ENCODE measurements around the gene NLGN4X.

The NLGN4X gene

DNA sequence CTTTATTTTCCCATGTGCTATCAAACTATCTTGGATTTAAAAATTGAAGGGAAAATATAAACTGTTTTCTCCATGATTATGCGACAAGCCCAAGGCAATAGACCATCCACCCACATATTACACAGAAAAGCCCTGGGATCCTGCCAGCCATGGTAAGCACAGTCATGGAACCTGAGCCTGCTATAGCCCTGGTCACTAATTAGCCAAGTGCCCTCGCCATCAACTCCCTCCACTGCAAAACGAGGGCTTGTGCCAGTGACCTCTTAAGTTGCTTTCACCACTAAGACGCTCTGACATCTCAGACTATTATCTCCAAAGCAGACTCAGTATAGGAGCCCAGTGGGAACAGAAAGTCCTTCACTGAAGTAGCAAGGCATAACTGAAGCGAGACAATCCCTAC, 69.2 kb downstream of the NLGN4X start:
- no peak overlapping the region for H3K4me3 ChIP-seq (ENCODE audit: extremely low read depth, insufficient read depth, low read length, poor library complexity, severe bottlenecking)
- no peaks in the 10 kb centered on the region for H3K36me3 ChIP-seq (ENCODE audit: control insufficient read depth, insufficient read depth, low read length)
- no peaks in the 10 kb centered on the region for H3K9me3 ChIP-seq (ENCODE audit: control insufficient read depth, low read length)
- no peak overlapping the region for H3K27ac ChIP-seq (ENCODE audit: low read depth, low read length, severe bottlenecking)
- no peaks in the 10 kb centered on the region for H3K4me1 ChIP-seq (ENCODE audit: control insufficient read depth, insufficient read depth, low read length, poor library complexity, severe bottlenecking)
- no CpG with 5 or more reads among the region's 5 CpGs for WGBS, 2 experiments (ENCODE audit: insufficient coverage in 2 of 2)

DNA sequence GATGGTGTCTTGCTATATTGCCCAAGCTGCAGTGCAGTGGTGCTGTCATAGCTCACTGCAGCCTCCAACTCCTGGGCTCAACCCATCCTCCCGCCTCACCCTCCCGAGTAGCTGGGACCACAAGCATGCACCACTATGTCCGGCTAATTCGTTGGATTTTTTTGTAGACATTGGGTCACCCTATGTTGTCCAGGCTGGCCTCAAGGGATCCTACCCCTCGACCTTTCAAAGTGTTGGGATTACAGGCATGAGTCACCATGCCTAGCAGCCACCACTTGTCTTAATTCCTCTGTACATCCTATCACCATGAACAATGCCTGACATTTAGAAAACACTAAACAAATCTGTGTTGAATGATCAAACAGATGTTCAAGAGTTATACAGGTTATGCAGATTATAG, 76.7 kb downstream of the NLGN4X start:
- WGBS, 2 experiments (ENCODE audit: insufficient coverage in 2 of 2): 87 to 94% methylated on average over 4 of the region's 5 CpGs
- H3K4me3 ChIP-seq (ENCODE audit: extremely low read depth, insufficient read depth, low read length, poor library complexity, severe bottlenecking): no peak overlapping the region
- no peaks in the 10 kb centered on the region for H3K36me3 ChIP-seq (ENCODE audit: control insufficient read depth, insufficient read depth, low read length)
- H3K4me1 ChIP-seq (ENCODE audit: control insufficient read depth, insufficient read depth, low read length, poor library complexity, severe bottlenecking): peaks cover 3% of the 10 kb centered on the region
- H3K9me3 ChIP-seq (ENCODE audit: control insufficient read depth, low read length): no peaks in the 10 kb centered on the region
- no peak overlapping the region for H3K27ac ChIP-seq (ENCODE audit: low read depth, low read length, severe bottlenecking)

DNA sequence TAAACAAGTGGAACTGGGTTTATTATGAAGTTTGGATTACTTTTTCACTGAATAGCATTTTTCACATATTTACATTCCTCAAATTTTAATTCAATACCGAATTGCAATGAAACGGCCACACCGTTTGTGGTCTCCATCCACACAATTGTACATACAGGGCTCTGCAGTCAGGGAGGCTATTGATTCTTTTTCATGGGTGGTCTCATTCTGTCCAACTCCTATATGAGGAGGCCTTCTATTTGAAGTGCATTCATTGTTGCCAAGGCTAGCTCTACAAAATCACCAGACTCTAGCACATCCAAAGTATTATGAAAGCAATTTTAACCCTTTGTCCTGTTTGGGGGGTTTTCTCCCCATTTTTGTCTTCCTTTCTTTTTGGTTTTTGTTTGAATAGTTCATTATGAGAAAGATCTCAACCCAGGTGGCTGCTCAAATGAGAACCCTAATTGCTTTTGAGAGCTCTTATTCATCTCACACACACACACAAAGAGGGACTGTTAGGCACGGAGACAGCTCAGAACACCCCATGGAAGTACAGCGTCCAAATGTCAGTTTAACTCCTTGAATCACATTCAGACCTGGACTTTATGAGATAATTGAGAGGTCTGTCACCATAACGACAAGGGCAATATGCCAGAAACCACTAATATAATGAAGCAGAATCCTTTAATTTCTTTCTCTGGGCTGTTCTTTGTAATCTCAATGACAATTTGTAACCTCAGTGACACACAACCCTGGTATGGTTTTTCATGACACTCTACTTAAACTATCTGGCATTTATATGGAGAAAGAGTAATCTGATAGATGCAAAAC, 79.4 kb downstream of the NLGN4X start:
- Histone ChIP-seq H3K4me3 (ENCODE audit: extremely low read depth, insufficient read depth, low read length, poor library complexity, severe bottlenecking) (no peak overlapping the region), H3K4me1 (ENCODE audit: control insufficient read depth, insufficient read depth, low read length, poor library complexity, severe bottlenecking) (peaks cover 3% of the 10 kb centered on the region), H3K36me3 (ENCODE audit: control insufficient read depth, insufficient read depth, low read length) (no peaks in the 10 kb centered on the region), H3K27ac (ENCODE audit: low read depth, low read length, severe bottlenecking) (no peak overlapping the region), H3K9me3 (ENCODE audit: control insufficient read depth, low read length) (no peaks in the 10 kb centered on the region)
- WGBS, 2 experiments (ENCODE audit: insufficient coverage in 2 of 2): 67% methylated on average over 1 of the region's 6 CpGs; no CpG with 5 or more reads in 1 of the 2 experiments

DNA sequence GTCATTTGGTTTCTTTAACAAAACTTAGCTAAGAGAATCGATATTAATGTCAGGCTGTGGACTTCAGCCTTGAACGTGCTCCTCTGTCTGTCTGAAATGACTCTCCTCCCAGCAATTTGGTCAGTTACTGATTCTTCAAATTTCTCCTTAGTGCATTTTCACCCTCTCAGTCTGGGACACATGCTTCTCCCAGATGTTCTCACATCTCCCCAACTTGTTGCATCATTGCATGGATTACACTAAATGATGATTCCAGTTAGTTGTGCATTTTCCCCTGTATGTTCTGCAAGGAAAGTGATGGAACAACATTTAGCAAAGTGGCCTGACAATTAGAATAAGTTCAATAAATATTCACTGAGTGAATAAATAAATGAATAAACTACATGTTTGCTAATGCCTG, 94.4 kb downstream of the NLGN4X start:
- Histone ChIP-seq H3K4me3 (ENCODE audit: extremely low read depth, insufficient read depth, low read length, poor library complexity, severe bottlenecking) (no peak overlapping the region), H3K27ac (ENCODE audit: low read depth, low read length, severe bottlenecking) (no peak overlapping the region), H3K9me3 (ENCODE audit: control insufficient read depth, low read length) (no peaks in the 10 kb centered on the region), H3K4me1 (ENCODE audit: control insufficient read depth, insufficient read depth, low read length, poor library complexity, severe bottlenecking) (no peaks in the 10 kb centered on the region), H3K36me3 (ENCODE audit: control insufficient read depth, insufficient read depth, low read length) (no peaks in the 10 kb centered on the region)
- 94 to 100% methylated on average over 1 to 2 of the region's 2 CpGs for WGBS, 2 experiments (ENCODE audit: insufficient coverage in 2 of 2)

DNA sequence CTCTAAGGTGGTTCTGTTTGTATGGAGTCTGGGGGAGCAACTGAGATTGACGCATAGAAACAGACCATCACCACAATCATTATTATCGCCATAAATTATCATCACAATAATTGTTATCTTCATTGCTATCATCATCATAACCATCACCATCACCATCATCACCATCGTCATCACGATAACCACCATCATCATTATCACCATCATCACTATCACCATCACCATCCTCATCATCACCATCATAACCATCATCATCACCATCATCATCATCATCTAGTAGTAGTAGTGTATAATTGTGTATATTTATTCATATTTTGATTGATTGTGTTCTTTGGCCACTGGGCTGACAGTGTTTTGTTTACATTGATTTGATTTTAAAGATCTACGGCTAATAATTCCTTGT, 95.7 kb downstream of the NLGN4X start:
- WGBS, 2 experiments (ENCODE audit: insufficient coverage in 2 of 2): 100% methylated on average over 4 of the region's 5 CpGs; no CpG with 5 or more reads in 1 of the 2 experiments

DNA sequence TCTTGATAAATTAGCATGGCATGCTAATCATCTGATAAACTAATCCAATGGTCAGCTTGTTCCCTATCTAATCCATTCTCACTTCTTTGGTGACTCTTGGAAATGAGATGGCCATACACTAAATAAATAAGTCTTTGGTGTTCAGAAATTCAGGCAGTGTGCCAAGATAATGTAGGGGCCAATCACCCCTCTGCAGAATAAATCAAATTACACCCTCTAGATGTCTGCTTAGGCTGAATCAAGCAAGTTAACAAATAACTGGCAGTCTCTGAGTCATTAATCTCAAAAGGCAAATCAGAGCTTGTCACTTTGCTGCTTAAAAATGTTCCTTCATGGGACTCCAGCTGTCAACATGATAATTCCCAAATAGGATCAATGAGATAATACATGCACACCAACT, 97.4 kb downstream of the NLGN4X start:
- Histone ChIP-seq H3K36me3 (ENCODE audit: control insufficient read depth, insufficient read depth, low read length) (no peaks in the 10 kb centered on the region), H3K9me3 (ENCODE audit: control insufficient read depth, low read length) (no peaks in the 10 kb centered on the region), H3K4me1 (ENCODE audit: control insufficient read depth, insufficient read depth, low read length, poor library complexity, severe bottlenecking) (no peaks in the 10 kb centered on the region), H3K27ac (ENCODE audit: low read depth, low read length, severe bottlenecking) (no peak overlapping the region), H3K4me3 (ENCODE audit: extremely low read depth, insufficient read depth, low read length, poor library complexity, severe bottlenecking) (no peak overlapping the region)

More for the DNA sequence above, 95.7 kb downstream of the NLGN4X start:
- Histone ChIP-seq H3K36me3 (ENCODE audit: control insufficient read depth, insufficient read depth, low read length) (no peaks in the 10 kb centered on the region), H3K4me3 (ENCODE audit: extremely low read depth, insufficient read depth, low read length, poor library complexity, severe bottlenecking) (no peak overlapping the region), H3K9me3 (ENCODE audit: control insufficient read depth, low read length) (no peaks in the 10 kb centered on the region), H3K4me1 (ENCODE audit: control insufficient read depth, insufficient read depth, low read length, poor library complexity, severe bottlenecking) (no peaks in the 10 kb centered on the region), H3K27ac (ENCODE audit: low read depth, low read length, severe bottlenecking) (no peak overlapping the region)

DNA sequence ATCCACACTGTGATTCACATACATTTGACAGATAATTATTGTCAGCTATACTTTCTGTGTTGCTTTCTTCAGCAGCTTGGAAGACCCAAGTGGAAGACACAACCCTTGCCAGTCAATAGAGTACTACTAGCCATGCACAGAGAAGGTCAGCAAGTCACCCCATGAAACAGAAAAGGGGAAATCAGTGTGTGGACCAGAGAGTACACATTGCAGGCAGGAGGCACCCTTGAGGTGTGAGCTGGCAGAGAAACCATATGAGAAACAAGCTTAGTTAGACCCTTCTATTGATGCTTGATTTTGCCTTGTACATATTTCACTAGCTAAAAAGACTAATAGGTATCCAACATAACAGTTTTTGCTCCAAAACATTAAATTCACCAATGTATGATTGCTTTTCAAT, 99.5 kb downstream of the NLGN4X start:
- Histone ChIP-seq H3K36me3 (ENCODE audit: control insufficient read depth, insufficient read depth, low read length) (no peaks in the 10 kb centered on the region), H3K4me1 (ENCODE audit: control insufficient read depth, insufficient read depth, low read length, poor library complexity, severe bottlenecking) (no peaks in the 10 kb centered on the region), H3K9me3 (ENCODE audit: control insufficient read depth, low read length) (no peaks in the 10 kb centered on the region), H3K4me3 (ENCODE audit: extremely low read depth, insufficient read depth, low read length, poor library complexity, severe bottlenecking) (no peak overlapping the region), H3K27ac (ENCODE audit: low read depth, low read length, severe bottlenecking) (no peak overlapping the region)

DNA sequence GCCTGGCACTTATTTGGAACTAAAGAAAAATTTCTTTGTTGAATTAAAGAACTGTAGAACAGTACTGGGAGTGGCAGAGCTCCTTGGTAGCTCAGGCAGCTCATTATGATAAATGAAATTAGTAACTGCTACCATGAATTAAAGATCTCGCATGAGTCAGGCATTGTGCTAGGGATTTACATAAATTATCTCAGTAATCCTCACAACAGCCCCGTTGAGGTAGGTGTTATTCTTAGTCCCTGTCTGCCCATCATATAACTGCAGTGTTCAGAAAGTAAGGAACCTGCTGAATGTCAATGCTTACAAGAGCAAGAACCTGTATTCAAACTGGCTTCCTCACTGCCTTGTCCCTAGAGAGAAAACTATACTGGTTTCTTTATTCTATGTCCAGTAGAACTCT, 108.3 kb downstream of the NLGN4X start:
- Histone ChIP-seq H3K4me1 (ENCODE audit: control insufficient read depth, insufficient read depth, low read length, poor library complexity, severe bottlenecking) (no peaks in the 10 kb centered on the region), H3K4me3 (ENCODE audit: extremely low read depth, insufficient read depth, low read length, poor library complexity, severe bottlenecking) (no peak overlapping the region), H3K27ac (ENCODE audit: low read depth, low read length, severe bottlenecking) (no peak overlapping the region), H3K36me3 (ENCODE audit: control insufficient read depth, insufficient read depth, low read length) (no peaks in the 10 kb centered on the region), H3K9me3 (ENCODE audit: control insufficient read depth, low read length) (no peaks in the 10 kb centered on the region)
- WGBS, 2 experiments (ENCODE audit: insufficient coverage in 2 of 2): no CpG with 5 or more reads among the region's 2 CpGs

DNA sequence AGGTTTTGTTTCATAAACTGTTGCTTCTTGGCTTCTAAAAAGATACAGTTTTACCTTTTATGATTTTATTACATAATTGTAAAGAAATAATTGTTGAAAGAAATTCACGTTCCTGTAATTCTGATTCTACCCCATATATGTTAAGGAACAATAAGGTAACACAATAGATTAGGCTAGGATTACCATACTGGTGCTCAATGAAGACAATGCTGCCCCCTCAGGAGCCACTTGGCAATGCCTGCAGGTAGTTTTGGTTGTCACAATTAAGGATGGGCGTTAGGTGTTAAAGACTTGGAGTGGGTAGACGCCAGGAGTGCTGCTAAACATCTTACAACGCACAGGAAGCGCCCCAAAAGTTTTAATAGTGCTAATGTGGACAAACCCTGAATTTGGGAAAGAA, 133.2 kb downstream of the NLGN4X start:
- WGBS, 2 experiments (ENCODE audit: insufficient coverage in 2 of 2): no CpG with 5 or more reads among the region's 5 CpGs
- H3K4me1 ChIP-seq (ENCODE audit: control insufficient read depth, insufficient read depth, low read length, poor library complexity, severe bottlenecking): no peaks in the 10 kb centered on the region
- no peaks in the 10 kb centered on the region for H3K36me3 ChIP-seq (ENCODE audit: control insufficient read depth, insufficient read depth, low read length)
- no peak overlapping the region for H3K27ac ChIP-seq (ENCODE audit: low read depth, low read length, severe bottlenecking)
- no peaks in the 10 kb centered on the region for H3K9me3 ChIP-seq (ENCODE audit: control insufficient read depth, low read length)
- H3K4me3 ChIP-seq (ENCODE audit: extremely low read depth, insufficient read depth, low read length, poor library complexity, severe bottlenecking): no peak overlapping the region

DNA sequence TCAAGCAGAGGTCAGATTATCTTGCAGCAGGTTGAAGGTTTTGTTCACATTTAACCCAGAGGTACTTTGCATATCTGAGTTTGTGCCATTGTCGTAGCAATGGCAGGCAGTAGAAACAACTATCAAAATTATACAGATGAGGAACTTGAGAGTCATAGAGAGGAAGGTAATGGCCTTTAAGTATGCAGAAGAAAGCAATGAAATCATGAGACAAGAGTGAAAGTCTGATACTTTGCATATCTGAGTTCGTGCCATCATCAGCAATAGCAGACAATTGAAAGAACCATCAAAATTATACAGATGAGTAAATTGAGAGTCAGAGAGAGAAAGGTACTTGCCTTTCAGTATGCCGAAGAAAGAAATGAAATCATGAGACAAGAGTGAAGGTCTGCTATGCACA, 154.1 kb downstream of the NLGN4X start:
- no peak overlapping the region for H3K4me3 ChIP-seq (ENCODE audit: extremely low read depth, insufficient read depth, low read length, poor library complexity, severe bottlenecking)
- no CpG with 5 or more reads among the region's 3 CpGs for WGBS, 2 experiments (ENCODE audit: insufficient coverage in 2 of 2)
- no peaks in the 10 kb centered on the region for H3K9me3 ChIP-seq (ENCODE audit: control insufficient read depth, low read length)
- no peaks in the 10 kb centered on the region for H3K4me1 ChIP-seq (ENCODE audit: control insufficient read depth, insufficient read depth, low read length, poor library complexity, severe bottlenecking)
- no peaks in the 10 kb centered on the region for H3K36me3 ChIP-seq (ENCODE audit: control insufficient read depth, insufficient read depth, low read length)
- H3K27ac ChIP-seq (ENCODE audit: low read depth, low read length, severe bottlenecking): no peak overlapping the region

DNA sequence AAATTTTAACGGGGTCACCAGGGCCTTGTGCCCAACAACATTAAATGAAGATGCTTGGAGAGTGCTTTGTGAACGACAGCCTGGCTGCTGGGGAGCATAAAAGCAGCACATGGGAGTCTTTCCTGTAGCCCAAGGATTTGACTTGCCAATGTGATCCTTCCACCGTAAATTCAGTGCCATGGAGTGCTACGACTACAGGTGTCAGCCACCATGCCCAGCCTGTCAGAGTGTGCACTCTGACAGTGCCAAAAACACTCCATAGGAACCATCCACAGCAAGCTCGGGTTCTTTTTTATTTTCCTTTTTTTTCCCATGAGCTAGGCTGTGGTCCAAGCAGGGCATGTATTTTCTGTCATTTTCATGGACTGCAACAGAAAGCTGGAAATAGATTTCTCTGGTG, 156.9 kb downstream of the NLGN4X start:
- no peaks in the 10 kb centered on the region for H3K36me3 ChIP-seq (ENCODE audit: control insufficient read depth, insufficient read depth, low read length)
- H3K4me1 ChIP-seq (ENCODE audit: control insufficient read depth, insufficient read depth, low read length, poor library complexity, severe bottlenecking): no peaks in the 10 kb centered on the region
- H3K4me3 ChIP-seq (ENCODE audit: extremely low read depth, insufficient read depth, low read length, poor library complexity, severe bottlenecking): no peak overlapping the region
- H3K9me3 ChIP-seq (ENCODE audit: control insufficient read depth, low read length): no peaks in the 10 kb centered on the region
- 79% methylated on average over 2 of the region's 5 CpGs; no CpG with 5 or more reads in 1 of the 2 experiments for WGBS, 2 experiments (ENCODE audit: insufficient coverage in 2 of 2)
- H3K27ac ChIP-seq (ENCODE audit: low read depth, low read length, severe bottlenecking): no peak overlapping the region

Measured in mesodermal cell (in vitro differentiated cells).